Hematopoietic multipotent progenitor cell treated with erythropoietin and hydrocortisone succinate and interleukin-3 and kit ligand, for 8 days (in vitro differentiated cells): ENCODE data around the gene IQCK.

Experiments
- DNase-seq: peaks from one replicate; pipeline ENCODE4 v3.0.0-alpha.2; 2015

The IQCK gene

GRCh38 chr16:19841184-19841583 lies 123.1 kb downstream of the IQCK start:
- no peak for DNase-seq

- no peak for DNase-seq
Observed at GRCh38 chr16:19842426-19843157, 124.5 kb downstream of the IQCK start.

GRCh38 chr16:19843371-19843770 lies 125.3 kb downstream of the IQCK start:
- no peak for DNase-seq

GRCh38 chr16:19844945-19845641 lies 127.0 kb downstream of the IQCK start:
- DNase-seq = no peak

GRCh38 chr16:19846436-19846835 lies 128.4 kb downstream of the IQCK start:
- no peak for DNase-seq

GRCh38 chr16:19848756-19849155 lies 130.7 kb downstream of the IQCK start:
- DNase-seq = no peak

GRCh38 chr16:19850131-19850817 lies 132.2 kb downstream of the IQCK start:
- DNase-seq = no peak

- no peak for DNase-seq
Observed at GRCh38 chr16:19851476-19851875, 133.4 kb downstream of the IQCK start.

GRCh38 chr16:19853132-19853741 lies 135.2 kb downstream of the IQCK start:
- no peak for DNase-seq

- no peak for DNase-seq
Observed at GRCh38 chr16:19853742-19854542, 135.9 kb downstream of the IQCK start.

GRCh38 chr16:19854543-19854876 lies 136.4 kb downstream of the IQCK start:
- no peak for DNase-seq

- DNase-seq = no peak
Observed at GRCh38 chr16:19856120-19856519, 138.0 kb downstream of the IQCK start.

GRCh38 chr16:19857593-19858339 lies 139.7 kb downstream of the IQCK start:
- DNase-seq = no peak

- DNase-seq = no peak
Observed at GRCh38 chr16:19858340-19859018, 140.4 kb downstream of the IQCK start.

- no peak for DNase-seq
Observed at GRCh38 chr16:19859166-19859565, 141.1 kb downstream of the IQCK start.

GRCh38 chr16:19859603-19860002 lies 141.5 kb downstream of the IQCK start:
- DNase-seq = no peak

GRCh38 chr16:19860166-19861041 lies 142.3 kb downstream of the IQCK start:
- DNase-seq = no peak

GRCh38 chr16:19861133-19861532 lies 143.1 kb downstream of the IQCK start:
- DNase-seq = no peak

GRCh38 chr16:19861811-19862327 lies 143.8 kb downstream of the IQCK start:
- DNase-seq = no peak

GRCh38 chr16:19863990-19864389 lies 145.9 kb downstream of the IQCK start:
- DNase-seq = no peak
